ENCODE data around the gene IMMT. TPM values are rescaled to one million over a fixed set of nuclear protein-coding genes. Genes with fewer than 3 reads are reported as not detected.
A peak's percentile ranks its signal among the peaks of the same experiment; 100 is the strongest.

IMMT gene
- total and polyA plus RNA-seq, 9 of the 15 experiments (the other 6 are each of a cell fraction or from before 2014, with no cell fraction given) = 119 to 294 (median 140) TPM

- H3K36me3 ChIP-seq (ENCODE audit: control insufficient read depth, insufficient read depth, low read length) = peaks cover 91% of the 10 kb centered on the region
Observed at GRCh38 chr2:86143926-86144685, 51.2 kb downstream of the IMMT start.

GRCh38 chr2:86143307-86143706 is 52.0 kb downstream of the IMMT start:
- ChIA-PET CTCF (ENCODE audit: low intra/inter-chr PET ratio) (no interaction called here), POLR2A (interaction anchor here (0.6 to 1.2 kb wide), 5 partner anchors 14 to 72 kb away, joined by 3 to 4 read pairs (median 3); no protein-coding TSS in a partner anchor)
- Histone ChIP-seq H3K27ac (ENCODE audit: extremely low read depth, low read depth, low read length) (no peak overlapping the region), H3K27me3 (ENCODE audit: control insufficient read depth in 2 of 2, insufficient read depth in 2 of 2, low read length in 2 of 2) (no peaks in the 10 kb centered on the region), H3K4me3 (no peak overlapping the region), H3K9me1 (ENCODE audit: control insufficient read depth, insufficient read depth, low read length) (no peaks in the 10 kb centered on the region), H2AFZ (ENCODE audit: low read depth, low read length) (no peak overlapping the region), H3K4me1 (replicated peaks in 1 of 2; ENCODE audit: control insufficient read depth in 2 of 2, insufficient read depth in 2 of 2, low read length in 2 of 2) (no peaks in the 10 kb centered on the region), H3K9ac (ENCODE audit: insufficient read depth in 1 of 2, low read depth in 2 of 2, low read length in 2 of 2) (no peak overlapping the region), H3K4me2 (ENCODE audit: insufficient read depth, low read length) (no peak overlapping the region), H3K9me3 (replicated peaks; ENCODE audit: control insufficient read depth, insufficient read depth, low read depth, low read length) (no peaks in the 10 kb centered on the region), H3K79me2 (ENCODE audit: control insufficient read depth, insufficient read depth, low read length) (no peaks in the 10 kb centered on the region), H4K20me1 (replicated peaks; ENCODE audit: control insufficient read depth, insufficient read depth, low read length) (no peaks in the 10 kb centered on the region), H3K36me3 (ENCODE audit: control insufficient read depth, insufficient read depth, low read length) (peaks cover 92% of the 10 kb centered on the region)
- BruUV-seq (replicated peaks) = no TSS peak
- FAIRE-seq (no peak), DNase-seq (ENCODE audit: extremely low read depth in 1 of 4, low spot score in 3 of 4) (no peak), ATAC-seq (peak; percentile 31; the same call in 2 of the 3 replicates)
- intact Hi-C loops (cut with micrococcal nuclease) (no loop called here), in situ Hi-C loops (cut with MboI) (no loop called here)
- WGBS (ENCODE audit: insufficient coverage, low coverage, missing lambda C conversion rate) = 87% methylated on average over 6 of the region's 6 CpGs
- TF ChIP-seq CEBPB (tag; IDR thresholded peaks at IDR 0.05) (peak; percentile 58; the same call in 1 of the 2 replicates), POLR2AphosphoS2 (IDR thresholded peaks at IDR 0.05; ENCODE audit: low read length) (peak; percentile 80), CBFB (CRISPR knock-in tag; IDR thresholded peaks at IDR 0.05) (no peak)
- TF ChIP-seq, protein P1, sequence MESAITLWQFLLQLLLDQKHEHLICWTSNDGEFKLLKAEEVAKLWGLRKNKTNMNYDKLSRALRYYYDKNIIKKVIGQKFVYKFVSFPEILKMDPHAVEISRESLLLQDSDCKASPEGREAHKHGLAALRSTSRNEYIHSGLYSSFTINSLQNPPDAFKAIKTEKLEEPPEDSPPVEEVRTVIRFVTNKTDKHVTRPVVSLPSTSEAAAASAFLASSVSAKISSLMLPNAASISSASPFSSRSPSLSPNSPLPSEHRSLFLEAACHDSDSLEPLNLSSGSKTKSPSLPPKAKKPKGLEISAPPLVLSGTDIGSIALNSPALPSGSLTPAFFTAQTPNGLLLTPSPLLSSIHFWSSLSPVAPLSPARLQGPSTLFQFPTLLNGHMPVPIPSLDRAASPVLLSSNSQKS (CRISPR knock-in tag; IDR thresholded peaks at IDR 0.05) = no peak

More at GRCh38 chr2:86143926-86144685, 51.2 kb downstream of the IMMT start:
- FAIRE-seq = peak; percentile 19
- intact Hi-C loops (cut with micrococcal nuclease) = no loop called here
- H3K4me2 ChIP-seq (ENCODE audit: insufficient read depth, low read length) = no peak overlapping the region
- no peak overlapping the region for H3K4me3 ChIP-seq
- no peaks in the 10 kb centered on the region for H3K9me3 ChIP-seq (replicated peaks; ENCODE audit: control insufficient read depth, insufficient read depth, low read depth, low read length)
- no peak overlapping the region for H3K27ac ChIP-seq (ENCODE audit: extremely low read depth, low read depth, low read length)
- DNase-seq (ENCODE audit: extremely low read depth in 1 of 4, low spot score in 3 of 4) = no peak
- ATAC-seq = no peak; the same call in 2 of the 3 replicates
- ChIA-PET POLR2A (interaction anchor here (1.0 to 1.2 kb wide), 4 partner anchors 13 to 51 kb away, joined by 3 to 5 read pairs (median 3); partner anchors contain the start of gene IMMT), CTCF (ENCODE audit: low intra/inter-chr PET ratio) (no interaction called here)
- H3K9ac ChIP-seq (ENCODE audit: insufficient read depth in 1 of 2, low read depth in 2 of 2, low read length in 2 of 2) = no peak overlapping the region
- H3K9me1 ChIP-seq (ENCODE audit: control insufficient read depth, insufficient read depth, low read length) = no peaks in the 10 kb centered on the region
- TF ChIP-seq HNRNPUL1 (IDR thresholded peaks at IDR 0.05; ENCODE audit: low read length) (no peak), POLR2A (conservative IDR thresholded peaks at IDR 0.05) (0 out of 2 replicates have a peak, but pooled peaks have one; percentile 28), POLR2G (IDR thresholded peaks at IDR 0.05; ENCODE audit: low read depth, low read length) (0 out of 2 replicates have a peak, but pooled peaks have one; percentile 6), SUPT5H (IDR thresholded peaks at IDR 0.05) (0 out of 2 replicates have a peak, but pooled peaks have one; percentile 32), MEIS2 (IDR thresholded peaks at IDR 0.05; ENCODE audit: partially characterized antibody) (peak; percentile 24)
- TSS peak; percentile 72 for BruUV-seq (replicated peaks)
- H3K27me3 ChIP-seq (ENCODE audit: control insufficient read depth in 2 of 2, insufficient read depth in 2 of 2, low read length in 2 of 2) = no peaks in the 10 kb centered on the region
- H4K20me1 ChIP-seq (replicated peaks; ENCODE audit: control insufficient read depth, insufficient read depth, low read length) = no peaks in the 10 kb centered on the region
- H2AFZ ChIP-seq (ENCODE audit: low read depth, low read length) = no peak overlapping the region
- WGBS (ENCODE audit: insufficient coverage, low coverage, missing lambda C conversion rate) = 91% methylated on average over 14 of the region's 14 CpGs
- H3K4me1 ChIP-seq (replicated peaks in 1 of 2; ENCODE audit: control insufficient read depth in 2 of 2, insufficient read depth in 2 of 2, low read length in 2 of 2) = no peaks in the 10 kb centered on the region
- H3K79me2 ChIP-seq (ENCODE audit: control insufficient read depth, insufficient read depth, low read length) = no peaks in the 10 kb centered on the region
- in situ Hi-C loops (cut with MboI) = no loop called here

Measured in K562 (cell line).